K562 (cell line): ENCODE measurements around the gene UBN2. TPM values are rescaled to one million over a fixed set of nuclear protein-coding genes. Genes with fewer than 3 reads are reported as not detected.

Source experiments
- DEAF1 ChIP-seq: fragments of 450-650 bp; formaldehyde crosslinking; IDR thresholded peaks from 2 replicates; pipeline ENCODE4 v1.4.0; 2020; ENCODE audit warnings: mild to moderate bottlenecking, moderate library complexity
- GMEB1 ChIP-seq: fragments of 250-450 bp; sonication (Bioruptor Pico); IDR thresholded peaks from 2 replicates; pipeline ENCODE4 v1.4.0; 2020; ENCODE audit warnings: mild to moderate bottlenecking
- NKRF ChIP-seq: fragments of 450-650 bp; IDR thresholded peaks from 2 replicates; pipeline ENCODE4 v1.6.1; 2016; ENCODE audit warnings: borderline replicate concordance
- NR2C1 ChIP-seq, 2 experiments: fragments of 450-650 bp; IDR thresholded peaks; 2 replicates each; pipeline ENCODE4 v1.6.1; 2017; ENCODE audit warnings: mild to moderate bottlenecking in 2 of 2, antibody characterized with exemption in 1 of 2, inconsistent platforms in 1 of 2, missing compliant biosample characterization in 1 of 2, missing genetic modification characterization in 1 of 2
- NRF1 ChIP-seq, 2 experiments: fragments of 450-650 bp; IDR thresholded peaks in 1 of 2; conservative IDR thresholded peaks in 1 of 2; 2 replicates each; pipeline ENCODE4 v1.6.1; 2014; ENCODE audit warnings: mild to moderate bottlenecking in 2 of 2
- PML ChIP-seq: IDR thresholded peaks from 2 replicates; pipeline ENCODE4 v1.6.1; 2012; ENCODE audit warnings: low read length, inconsistent platforms
- SIN3A ChIP-seq, 2 experiments: fragments of 150-350 bp in 1 of 2; IDR thresholded peaks; 2 replicates each; pipeline ENCODE4 v1.6.1; 2011 to 2016; ENCODE audit warnings: borderline replicate concordance in 2 of 2, low read depth in 2 of 2, low read length in 2 of 2, mild to moderate bottlenecking in 2 of 2, moderate library complexity in 2 of 2; ENCODE audit not compliant: control insufficient read depth in 1 of 2
- SLC30A9 ChIP-seq: fragments of 250-450 bp; sonication (Bioruptor Pico); IDR thresholded peaks from 2 replicates; pipeline ENCODE4 v1.8.0; 2022; ENCODE audit warnings: mild to moderate bottlenecking, moderate library complexity
- SMAD3 ChIP-seq: fragments of 450-650 bp; formaldehyde crosslinking; conservative IDR thresholded peaks from 2 replicates; pipeline ENCODE4 v1.4.0; 2020; ENCODE audit warnings: mild to moderate bottlenecking
- SMARCC2 ChIP-seq: fragments of 450-650 bp; IDR thresholded peaks from 2 replicates; pipeline ENCODE4 v1.6.1; 2017; ENCODE audit warnings: antibody characterized with exemption, moderate library complexity, mild to moderate bottlenecking, low read depth
- TEAD1 ChIP-seq, 2 experiments: fragments of 450-650 bp in 1 of 2; sonication (generic) in 1 of 2; formaldehyde crosslinking; IDR thresholded peaks; 2 replicates each; pipeline versions ENCODE4 v1.4.0 to v1.8.0; 2020 to 2022; ENCODE audit warnings: mild to moderate bottlenecking in 2 of 2, missing genetic modification reagents in 1 of 2
- TRIM25 ChIP-seq: fragments of 450-650 bp; IDR thresholded peaks from 2 replicates; pipeline ENCODE4 v1.7.0; 2016; ENCODE audit warnings: borderline replicate concordance
- ZBTB33 ChIP-seq: sonication (generic); formaldehyde crosslinking; IDR thresholded peaks from 2 replicates; pipeline ENCODE4 v1.8.1; 2023; ENCODE audit warnings: mild to moderate bottlenecking, missing genetic modification reagents
- ZNF561 ChIP-seq: fragments of 450-650 bp; formaldehyde crosslinking; conservative IDR thresholded peaks from 2 replicates; pipeline ENCODE4 v1.4.0; 2020; ENCODE audit warnings: mild to moderate bottlenecking, moderate library complexity
- ZNF589 ChIP-seq: fragments of 200-800 bp; sonication (Bioruptor generic); IDR thresholded peaks from 2 replicates; pipeline ENCODE4 v1.6.1; 2016; ENCODE audit warnings: low read depth, missing genetic modification characterization, missing compliant biosample characterization
- polyA plus RNA-seq, 8 experiments: library from polyadenylated mRNA; depleted of rRNA in 4 of 8; stranded (reverse) in 5 of 8; unstranded in 3 of 8; fragments of >200 nt; fragmentation: Nextera tagmentation in 2 of 8; fragmentation: Illumina TruSeq in 1 of 8; extraction: Ambion mirVana in 2 of 8; extraction: Trizol in 1 of 8; gene quantifications; 2 replicates each; pipeline versions ENCODE4 v1.2.1 to v1.2.3, GENCODE V29; 2011 to 2014; ENCODE audit warnings: inconsistent platforms in 1 of 8, missing spikeins in 1 of 8
- total RNA-seq, 7 experiments: library from RNA; depleted of rRNA in 6 of 7; stranded (reverse); fragments of >200 nt in 6 of 7; fragmentation: Illumina TruSeq in 2 of 7; extraction: Trizol in 2 of 7; gene quantifications; 2 replicates each; pipeline versions ENCODE4 v1.2.1 to v1.2.3, GENCODE V29; 2011 to 2021; ENCODE audit warnings: low replicate concordance in 1 of 7

UBN2 gene
- total and polyA plus RNA-seq, 9 of the 15 experiments (the other 6 are each of a cell fraction or from before 2014, with no cell fraction given) = 1.2 to 19.5 (median 9.9) TPM

- peak; percentile 14; the same call in 1 of the 2 replicates for TF ChIP-seq SLC30A9 (CRISPR knock-in tag)
- TF ChIP-seq TEAD1 (CRISPR knock-in tag; IDR thresholded peaks at IDR 0.05) = peak in 1 of 2 experiments; percentile 5; a peak in 1 of 4 replicates
- TF ChIP-seq SMARCC2 = 0 out of 2 replicates have a peak, but pooled peaks have one; percentile 6
- no peak for TF ChIP-seq ZBTB33 (CRISPR knock-in tag)
- 0 out of 2 replicates have a peak, but pooled peaks have one; percentile 1 for TF ChIP-seq NKRF
- TF ChIP-seq ZNF589 (CRISPR knock-in tag) = 0 out of 2 replicates have a peak, but pooled peaks have one; percentile 12
- 0 out of 2 replicates have a peak, but pooled peaks have one; percentile 22 for TF ChIP-seq GMEB1
- 0 out of 2 replicates have a peak, but pooled peaks have one; percentile 43 for TF ChIP-seq SMAD3 (CRISPR knock-in tag)
- no peak for TF ChIP-seq TRIM25
- TF ChIP-seq ZNF561 (CRISPR knock-in tag) = 0 out of 2 replicates have a peak, but pooled peaks have one; percentile 35
- no peak for TF ChIP-seq NR2C1 (IDR thresholded peaks at IDR 0.05)
- no peak for TF ChIP-seq NR2C1 (tag; IDR thresholded peaks at IDR 0.05)
- 0 out of 2 replicates have a peak, but pooled peaks have one; percentile 9 for TF ChIP-seq DEAF1 (CRISPR knock-in tag)
- TF ChIP-seq NRF1 (conservative IDR thresholded peaks at IDR 0.05 in 1 of 2, IDR thresholded peaks at IDR 0.05 in 1 of 2) = 0 out of 4 replicates have a peak, but pooled peaks of 1 of the 2 experiments have one; percentile 24
- peak; percentile 23 for TF ChIP-seq PML
- 0 out of 4 replicates have a peak, but pooled peaks of 1 of the 2 experiments have one; percentile 25 for TF ChIP-seq SIN3A (IDR thresholded peaks at IDR 0.05; ENCODE audit: borderline replicate concordance in 2 of 2, control insufficient read depth in 1 of 2, low read depth in 2 of 2, low read length in 2 of 2)
Measured at GRCh38 chr7:139341776-139342226, 110.8 kb downstream of the UBN2 start (continued).
